HG03139 (cell line): Measurements from ENCODE around the gene USP5.

Experiments used
- ATAC-seq: cut with Tn5 transposase; IDR thresholded peaks from one replicate; pipeline ENCODE4 v1.9.1; 2021; ENCODE audit not compliant: unreplicated experiment

The USP5 gene

GRCh38 chr12:6914246-6914946, 62.4 kb downstream of the USP5 start, which contains the start of gene ENO2:
Gene ENO2 (plus strand): TSS chr12:6914580. CDS start chr12:6915833, 1,253 bp downstream.
- ATAC-seq = no peak

- ATAC-seq = no peak
These were observed 63.2 kb downstream of the USP5 start for GRCh38 chr12:6914947-6915788.

DNA sequence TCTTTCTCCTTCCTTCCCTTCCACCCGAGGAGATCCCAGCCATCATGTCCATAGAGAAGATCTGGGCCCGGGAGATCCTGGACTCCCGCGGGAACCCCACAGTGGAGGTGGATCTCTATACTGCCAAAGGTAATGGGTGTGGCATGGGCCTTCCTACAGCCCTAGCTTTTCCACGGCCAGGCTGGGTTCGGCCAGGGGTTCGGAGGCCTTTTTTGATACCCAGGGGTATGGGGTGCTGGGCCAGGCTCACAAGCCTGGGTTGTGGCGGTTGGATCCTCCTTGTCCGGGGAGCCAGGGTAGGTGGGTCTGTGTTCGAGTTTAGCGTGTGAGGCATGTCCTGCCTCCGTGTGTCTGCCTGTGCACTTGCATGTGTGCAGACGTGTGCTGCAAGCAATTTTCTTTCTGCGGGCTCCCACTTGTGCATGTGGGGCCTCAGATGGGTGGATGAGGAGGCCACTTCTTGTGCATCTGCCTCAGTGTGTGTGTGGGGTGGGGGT, 63.9 kb downstream of the USP5 start:
- ATAC-seq = no peak
